Measurements from ENCODE around the gene C5orf24. TPM values are rescaled to one million over a fixed set of nuclear protein-coding genes. Genes with fewer than 3 reads are reported as not detected.
"Not testable (repeated sequence)": the region's sequence is repeated elsewhere in the genome, so short reads cannot be mapped to it uniquely, and the experiment has no call there.

Gene C5orf24
- total and polyA plus RNA-seq, 9 donors, result 39.1 to 75.4 (median 66.6) TPM

GRCh38 chr5:134879456-134879855 is 33.7 kb downstream of the C5orf24 start:
- Histone ChIP-seq H3K9me3 (replicated peaks; ENCODE audit: control insufficient read depth, low read depth, low read length) (no peaks in the 10 kb centered on the region), H3K27me3 (ENCODE audit: control insufficient read depth, insufficient read depth, low read length) (no peaks in the 10 kb centered on the region), H3K27ac (ENCODE audit: low read length) (no peak overlapping the region), H3K36me3 (ENCODE audit: control insufficient read depth, insufficient read depth, low read length) (peaks cover 7% of the 10 kb centered on the region), H3K4me1 (ENCODE audit: control insufficient read depth, insufficient read depth, low read length) (peaks cover 6% of the 10 kb centered on the region), H3K4me3 (ENCODE audit: low read length) (no peak overlapping the region)
- DNase-seq, result no peak
- WGBS (ENCODE audit: insufficient coverage), result 90% methylated on average over 3 of the region's 3 CpGs

DNA sequence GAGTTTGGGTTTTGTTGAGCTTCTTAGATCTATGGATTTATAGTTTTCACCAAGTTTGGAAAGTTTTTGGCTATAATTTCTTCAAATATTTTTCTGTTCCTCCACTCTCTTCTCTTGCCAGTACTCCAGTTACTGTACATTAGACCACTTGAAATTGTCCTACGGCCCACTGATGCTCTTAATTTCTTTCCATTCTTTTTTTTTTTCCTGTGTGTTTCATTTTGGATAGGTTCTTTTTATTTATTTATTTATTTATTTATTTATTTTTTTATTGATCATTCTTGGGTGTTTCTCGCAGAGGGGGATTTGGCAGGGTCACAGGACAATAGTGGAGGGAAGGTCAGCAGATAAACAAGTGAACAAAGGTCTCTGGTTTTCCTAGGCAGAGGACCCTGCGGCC is 35.2 kb downstream of the C5orf24 start:
- WGBS (ENCODE audit: insufficient coverage), result no CpG with 5 or more reads among the region's 3 CpGs
- H3K4me3 ChIP-seq (ENCODE audit: low read length); H3K9me3 ChIP-seq (replicated peaks; ENCODE audit: control insufficient read depth, low read depth, low read length); H3K4me1 ChIP-seq (ENCODE audit: control insufficient read depth, insufficient read depth, low read length); H3K27me3 ChIP-seq (ENCODE audit: control insufficient read depth, insufficient read depth, low read length); DNase-seq; H3K27ac ChIP-seq (ENCODE audit: low read length); H3K36me3 ChIP-seq (ENCODE audit: control insufficient read depth, insufficient read depth, low read length): not testable (repeated sequence)

DNA sequence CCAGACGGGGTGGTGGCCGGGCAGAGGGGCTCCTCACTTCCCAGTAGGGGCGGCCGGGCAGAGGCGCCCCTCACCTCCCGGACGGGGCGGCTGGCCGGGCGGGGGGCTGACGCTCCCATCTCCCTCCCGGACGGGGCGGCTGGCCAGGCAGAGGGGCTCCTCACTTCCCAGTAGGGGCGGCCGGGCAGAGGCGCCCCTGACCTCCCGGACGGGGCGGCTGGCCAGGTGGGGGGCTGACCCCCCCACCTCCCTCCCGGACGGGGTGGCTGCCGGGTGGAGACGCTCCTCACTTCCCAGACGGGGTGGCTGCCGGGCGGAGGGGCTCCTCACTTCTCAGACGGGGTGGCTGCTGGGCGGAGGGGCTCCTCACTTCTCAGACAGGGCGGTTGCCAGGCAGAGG is 35.9 kb downstream of the C5orf24 start:
- not testable (repeated sequence) for H3K9me3 ChIP-seq (replicated peaks; ENCODE audit: control insufficient read depth, low read depth, low read length); H3K4me1 ChIP-seq (ENCODE audit: control insufficient read depth, insufficient read depth, low read length); DNase-seq; H3K4me3 ChIP-seq (ENCODE audit: low read length); H3K36me3 ChIP-seq (ENCODE audit: control insufficient read depth, insufficient read depth, low read length); H3K27me3 ChIP-seq (ENCODE audit: control insufficient read depth, insufficient read depth, low read length); H3K27ac ChIP-seq (ENCODE audit: low read length)
- 97% methylated on average over 12 of the region's 30 CpGs for WGBS (ENCODE audit: insufficient coverage)

DNA sequence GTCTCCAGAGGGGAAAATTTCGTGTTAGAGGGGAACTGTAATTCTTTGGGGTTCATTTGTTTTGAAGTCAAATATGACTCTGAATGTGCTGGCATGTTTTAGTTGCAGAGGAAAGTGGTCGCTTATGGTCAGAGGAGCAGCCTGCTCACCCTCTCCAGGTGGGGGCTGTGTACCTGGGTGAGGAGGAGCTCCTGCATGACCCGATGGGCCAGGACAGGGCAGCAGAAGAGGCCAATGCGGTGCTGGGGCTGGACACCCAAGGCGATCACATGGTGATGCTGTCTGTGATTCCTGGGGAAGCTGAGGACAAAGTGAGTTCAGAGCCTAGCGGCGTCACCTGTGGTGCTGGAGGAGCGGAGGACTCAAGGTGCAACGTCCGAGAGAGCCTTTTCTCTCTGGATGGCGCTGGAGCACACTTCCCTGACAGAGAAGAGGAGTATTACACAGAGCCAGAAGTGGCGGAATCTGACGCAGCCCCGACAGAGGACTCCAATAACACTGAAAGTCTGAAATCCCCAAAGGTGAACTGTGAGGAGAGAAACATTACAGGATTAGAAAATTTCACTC is 41.9 kb downstream of the C5orf24 start:
- 79% methylated on average over 11 of the region's 14 CpGs for WGBS (ENCODE audit: insufficient coverage)
- Histone ChIP-seq H3K4me1 (ENCODE audit: control insufficient read depth, insufficient read depth, low read length) (no peaks in the 10 kb centered on the region), H3K27ac (ENCODE audit: low read length) (no peak overlapping the region), H3K36me3 (ENCODE audit: control insufficient read depth, insufficient read depth, low read length) (peaks cover 24% of the 10 kb centered on the region), H3K9me3 (replicated peaks; ENCODE audit: control insufficient read depth, low read depth, low read length) (peaks cover 2% of the 10 kb centered on the region), H3K4me3 (ENCODE audit: low read length) (no peak overlapping the region), H3K27me3 (ENCODE audit: control insufficient read depth, insufficient read depth, low read length) (no peaks in the 10 kb centered on the region)
- DNase-seq, result no peak

GRCh38 chr5:134889335-134889734 is 43.6 kb downstream of the C5orf24 start:
- H3K4me1 ChIP-seq (ENCODE audit: control insufficient read depth, insufficient read depth, low read length), result no peaks in the 10 kb centered on the region
- H3K36me3 ChIP-seq (ENCODE audit: control insufficient read depth, insufficient read depth, low read length), result peaks cover 36% of the 10 kb centered on the region
- H3K27ac ChIP-seq (ENCODE audit: low read length), result no peak overlapping the region
- H3K27me3 ChIP-seq (ENCODE audit: control insufficient read depth, insufficient read depth, low read length), result no peaks in the 10 kb centered on the region
- peaks cover 2% of the 10 kb centered on the region for H3K9me3 ChIP-seq (replicated peaks; ENCODE audit: control insufficient read depth, low read depth, low read length)
- 92% methylated on average over 5 of the region's 8 CpGs for WGBS (ENCODE audit: insufficient coverage)
- H3K4me3 ChIP-seq (ENCODE audit: low read length), result no peak overlapping the region
- DNase-seq, result no peak

GRCh38 chr5:134891473-134891872 is 45.7 kb downstream of the C5orf24 start:
- Histone ChIP-seq H3K9me3 (replicated peaks; ENCODE audit: control insufficient read depth, low read depth, low read length) (peaks cover 2% of the 10 kb centered on the region), H3K4me3 (ENCODE audit: low read length) (no peak overlapping the region), H3K36me3 (ENCODE audit: control insufficient read depth, insufficient read depth, low read length) (peaks cover 37% of the 10 kb centered on the region), H3K4me1 (ENCODE audit: control insufficient read depth, insufficient read depth, low read length) (no peaks in the 10 kb centered on the region), H3K27me3 (ENCODE audit: control insufficient read depth, insufficient read depth, low read length) (no peaks in the 10 kb centered on the region), H3K27ac (ENCODE audit: low read length) (no peak overlapping the region)
- WGBS (ENCODE audit: insufficient coverage), result no CpG with 5 or more reads among the region's 1 CpG
- DNase-seq, result no peak

- H3K4me3 ChIP-seq (ENCODE audit: low read length), result no peak overlapping the region
- DNase-seq, result no peak
- H3K9me3 ChIP-seq (replicated peaks; ENCODE audit: control insufficient read depth, low read depth, low read length), result peaks cover 2% of the 10 kb centered on the region
- no peaks in the 10 kb centered on the region for H3K4me1 ChIP-seq (ENCODE audit: control insufficient read depth, insufficient read depth, low read length)
- no peak overlapping the region for H3K27ac ChIP-seq (ENCODE audit: low read length)
- H3K36me3 ChIP-seq (ENCODE audit: control insufficient read depth, insufficient read depth, low read length), result peaks cover 39% of the 10 kb centered on the region
- H3K27me3 ChIP-seq (ENCODE audit: control insufficient read depth, insufficient read depth, low read length), result no peaks in the 10 kb centered on the region
- WGBS (ENCODE audit: insufficient coverage), result no CpG with 5 or more reads among the region's 3 CpGs
Measured at GRCh38 chr5:134892282-134892681, 46.5 kb downstream of the C5orf24 start.

- Histone ChIP-seq H3K27ac (ENCODE audit: low read length) (no peak overlapping the region), H3K9me3 (replicated peaks; ENCODE audit: control insufficient read depth, low read depth, low read length) (peaks cover 2% of the 10 kb centered on the region), H3K4me3 (ENCODE audit: low read length) (no peak overlapping the region), H3K27me3 (ENCODE audit: control insufficient read depth, insufficient read depth, low read length) (no peaks in the 10 kb centered on the region), H3K4me1 (ENCODE audit: control insufficient read depth, insufficient read depth, low read length) (no peaks in the 10 kb centered on the region), H3K36me3 (ENCODE audit: control insufficient read depth, insufficient read depth, low read length) (peaks cover 40% of the 10 kb centered on the region)
- no peak for DNase-seq
- WGBS (ENCODE audit: insufficient coverage), result 91% methylated on average over 1 of the region's 2 CpGs
Measured at GRCh38 chr5:134892926-134893325, 47.2 kb downstream of the C5orf24 start.

DNA sequence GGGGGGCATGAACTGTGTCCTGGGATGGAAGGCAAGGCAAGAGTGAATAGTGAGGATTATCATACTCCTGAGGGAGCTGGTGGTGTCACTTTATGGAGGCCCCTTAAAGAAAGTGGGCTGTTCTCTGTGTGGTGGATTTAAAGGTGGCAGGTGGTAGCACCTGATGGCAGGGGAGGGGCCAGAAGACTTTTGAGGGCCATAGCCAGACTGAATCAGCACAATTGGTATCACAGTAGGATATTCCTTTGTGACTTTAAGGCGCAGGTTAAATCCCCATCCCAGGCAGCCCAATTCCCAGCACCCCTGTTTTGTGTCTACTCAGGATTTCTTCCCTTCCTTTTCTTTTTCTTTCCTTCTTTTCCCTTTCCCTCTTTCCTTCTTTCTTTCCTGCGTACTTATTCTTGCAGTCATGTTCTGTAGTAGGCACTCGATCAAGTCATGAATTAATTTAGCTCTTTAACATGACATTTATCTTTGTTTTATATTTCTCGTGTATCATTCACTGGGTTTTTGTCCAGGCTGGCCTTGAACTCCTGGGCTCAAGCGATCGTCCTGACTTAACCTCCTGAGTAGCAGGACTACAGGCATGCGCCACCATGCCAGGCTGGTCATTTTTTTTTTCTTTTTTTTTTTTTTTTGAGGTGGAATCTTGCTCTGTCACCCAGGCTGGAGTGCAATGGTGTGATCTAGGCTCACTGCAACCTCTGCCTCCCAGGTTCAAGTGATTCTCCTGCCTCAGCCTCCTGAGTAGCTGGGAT is 48.2 kb downstream of the C5orf24 start:
- peaks cover 2% of the 10 kb centered on the region for H3K9me3 ChIP-seq (replicated peaks; ENCODE audit: control insufficient read depth, low read depth, low read length)
- no peaks in the 10 kb centered on the region for H3K4me1 ChIP-seq (ENCODE audit: control insufficient read depth, insufficient read depth, low read length)
- WGBS (ENCODE audit: insufficient coverage), result 87% methylated on average over 4 of the region's 7 CpGs
- no peak for DNase-seq
- peaks cover 33% of the 10 kb centered on the region for H3K36me3 ChIP-seq (ENCODE audit: control insufficient read depth, insufficient read depth, low read length)
- no peak overlapping the region for H3K4me3 ChIP-seq (ENCODE audit: low read length)
- no peak overlapping the region for H3K27ac ChIP-seq (ENCODE audit: low read length)
- no peaks in the 10 kb centered on the region for H3K27me3 ChIP-seq (ENCODE audit: control insufficient read depth, insufficient read depth, low read length)

GRCh38 chr5:134902071-134902801 is 56.5 kb downstream of the C5orf24 start:
- no peaks in the 10 kb centered on the region for H3K27me3 ChIP-seq (ENCODE audit: control insufficient read depth, insufficient read depth, low read length)
- H3K4me1 ChIP-seq (ENCODE audit: control insufficient read depth, insufficient read depth, low read length), result no peaks in the 10 kb centered on the region
- H3K4me3 ChIP-seq (ENCODE audit: low read length), result no peak overlapping the region
- H3K9me3 ChIP-seq (replicated peaks; ENCODE audit: control insufficient read depth, low read depth, low read length), result no peaks in the 10 kb centered on the region
- peak; percentile 24 for DNase-seq
- H3K36me3 ChIP-seq (ENCODE audit: control insufficient read depth, insufficient read depth, low read length), result peaks cover 13% of the 10 kb centered on the region
- H3K27ac ChIP-seq (ENCODE audit: low read length), result no peak overlapping the region
- WGBS (ENCODE audit: insufficient coverage), result 90% methylated on average over 5 of the region's 10 CpGs
